NCI-H345 treated with DMSO at 0.1 percent for 48 hours (cell line): ENCODE measurements around the gene SLC30A4.
A peak's percentile ranks its signal among the peaks of the same experiment; 100 is the strongest.
"Not testable (repeated sequence)": the region's sequence is repeated elsewhere in the genome, so short reads cannot be mapped to it uniquely, and the experiment has no call there.

ENCODE experiments used
- DNase-seq: peaks from one replicate; lab custom pipeline; 2025; ENCODE audit not compliant: unreplicated experiment; lab: John Stamatoyannopoulos, UW

SLC30A4 gene

GRCh38 chr15:45510758-45511280, 11.7 kb downstream of the SLC30A4 start:
- no peak for DNase-seq

GRCh38 chr15:45507143-45507542, 15.4 kb downstream of the SLC30A4 start:
- not testable (repeated sequence) for DNase-seq

GRCh38 chr15:45499426-45499825, 23.1 kb downstream of the SLC30A4 start:
- DNase-seq = no peak

GRCh38 chr15:45498701-45499100, 23.9 kb downstream of the SLC30A4 start:
- DNase-seq = no peak

- no peak for DNase-seq
Measured at GRCh38 chr15:45497261-45497660, 25.3 kb downstream of the SLC30A4 start.

- no peak for DNase-seq
Measured at GRCh38 chr15:45496658-45497057, 25.9 kb downstream of the SLC30A4 start.

- no peak for DNase-seq
Measured at GRCh38 chr15:45495588-45495987, 27.0 kb downstream of the SLC30A4 start.

- no peak for DNase-seq
Measured at GRCh38 chr15:45489690-45490238, 32.8 kb downstream of the SLC30A4 start.

- DNase-seq = no peak
Measured at GRCh38 chr15:45486317-45486716, 36.2 kb downstream of the SLC30A4 start.

GRCh38 chr15:45481135-45481534, 41.4 kb downstream of the SLC30A4 start:
- DNase-seq = no peak

GRCh38 chr15:45476410-45476809, 46.1 kb downstream of the SLC30A4 start:
- DNase-seq = no peak

GRCh38 chr15:45474799-45475198, 47.8 kb downstream of the SLC30A4 start:
- DNase-seq = no peak

- no peak for DNase-seq
Measured at GRCh38 chr15:45473068-45473467, 49.5 kb downstream of the SLC30A4 start.

GRCh38 chr15:45471151-45471550, 51.4 kb downstream of the SLC30A4 start:
- no peak for DNase-seq

- DNase-seq = no peak
Measured at GRCh38 chr15:45469441-45469840, 53.1 kb downstream of the SLC30A4 start.

- no peak for DNase-seq
Measured at GRCh38 chr15:45469027-45469426, 53.5 kb downstream of the SLC30A4 start.

GRCh38 chr15:45468294-45468693, 54.3 kb downstream of the SLC30A4 start:
- no peak for DNase-seq

GRCh38 chr15:45458746-45459403, 63.7 kb downstream of the SLC30A4 start:
- DNase-seq = peak; percentile 39

GRCh38 chr15:45457641-45458539, 64.7 kb downstream of the SLC30A4 start:
- DNase-seq = peak; percentile 61

- DNase-seq = no peak
Measured at GRCh38 chr15:45457220-45457619, 65.3 kb downstream of the SLC30A4 start.

- DNase-seq = no peak
Measured at GRCh38 chr15:45456212-45457106, 66.1 kb downstream of the SLC30A4 start.
